DND-41 (cell line): ENCODE measurements around the gene SLC6A7.

ENCODE experiments used
- ATAC-seq: fragments of 200-7000 bp; cut with Tn5 transposase; 3 replicates; pipeline ENCODE4 v1.9.1; 2021; ENCODE audit warnings: low read depth; ENCODE audit not compliant: insufficient read depth
- DNase-seq: peaks from one replicate; pipeline ENCODE4 v3.0.0-alpha.2; 2020
- H2AFZ ChIP-seq: 2 replicates; pipeline ENCODE4 v1.6.0; 2012; ENCODE audit warnings: low read depth, low read length
- H3K27ac ChIP-seq: 2 replicates; pipeline ENCODE4 v1.5.1; 2012; ENCODE audit warnings: low read length, inconsistent platforms
- H3K27me3 ChIP-seq: fragments of 200-600 bp; sonication (generic); 2 replicates; pipeline ENCODE4 v1.6.0; 2012; ENCODE audit warnings: low read length, mild to moderate bottlenecking, inconsistent platforms; ENCODE audit not compliant: insufficient read depth, poor library complexity
- H3K36me3 ChIP-seq: 2 replicates; pipeline ENCODE4 v1.5.1; 2012; ENCODE audit warnings: low read length, inconsistent platforms; ENCODE audit not compliant: insufficient read depth
- H3K4me1 ChIP-seq: 2 replicates; pipeline ENCODE4 v1.5.1; 2012; ENCODE audit warnings: mild to moderate bottlenecking, low read length; ENCODE audit not compliant: insufficient read depth
- H3K4me2 ChIP-seq: 2 replicates; pipeline ENCODE4 v1.6.0; 2012; ENCODE audit warnings: mild to moderate bottlenecking, moderate library complexity, low read length, inconsistent platforms; ENCODE audit not compliant: insufficient read depth
- H3K4me3 ChIP-seq, 2 experiments: fragments of 200-600 bp in 1 of 2; shearing (Covaris generic) in 1 of 2; 2 replicates each; pipeline ENCODE4 v1.5.1; 2012 to 2016; ENCODE audit warnings: inconsistent platforms in 2 of 2, low read length in 2 of 2, mild to moderate bottlenecking in 2 of 2, low read depth in 1 of 2, moderate library complexity in 1 of 2
- H3K79me2 ChIP-seq: 2 replicates; pipeline ENCODE4 v1.6.0; 2012; ENCODE audit warnings: low read length, inconsistent platforms; ENCODE audit not compliant: insufficient read depth
- H3K9ac ChIP-seq: 2 replicates; pipeline ENCODE4 v1.6.0; 2012; ENCODE audit warnings: low read depth, mild to moderate bottlenecking, inconsistent platforms, low read length, moderate library complexity
- H3K9me3 ChIP-seq: 2 replicates; pipeline ENCODE4 v1.5.1; 2012; ENCODE audit warnings: low read length, moderate library complexity, mild to moderate bottlenecking, inconsistent platforms; ENCODE audit not compliant: insufficient read depth, severe bottlenecking
- H4K20me1 ChIP-seq: 2 replicates; pipeline ENCODE4 v1.6.0; 2012; ENCODE audit warnings: low read length; ENCODE audit not compliant: insufficient read depth
- EZH2 ChIP-seq: IDR thresholded peaks from 3 replicates; pipeline ENCODE4 v1.6.1; 2012; ENCODE audit warnings: borderline replicate concordance, low read depth, mild to moderate bottlenecking, moderate library complexity, low read length, inconsistent platforms; ENCODE audit not compliant: severe bottlenecking
- TF ChIP-seq, protein P1 (sequence below): IDR thresholded peaks from 2 replicates; pipeline ENCODE4 v1.5.1; 2012; ENCODE audit warnings: borderline replicate concordance, low read length, moderate library complexity, mild to moderate bottlenecking; ENCODE audit not compliant: poor library complexity, severe bottlenecking; ENCODE audit errors: extremely low read depth

Gene SLC6A7

DNA sequence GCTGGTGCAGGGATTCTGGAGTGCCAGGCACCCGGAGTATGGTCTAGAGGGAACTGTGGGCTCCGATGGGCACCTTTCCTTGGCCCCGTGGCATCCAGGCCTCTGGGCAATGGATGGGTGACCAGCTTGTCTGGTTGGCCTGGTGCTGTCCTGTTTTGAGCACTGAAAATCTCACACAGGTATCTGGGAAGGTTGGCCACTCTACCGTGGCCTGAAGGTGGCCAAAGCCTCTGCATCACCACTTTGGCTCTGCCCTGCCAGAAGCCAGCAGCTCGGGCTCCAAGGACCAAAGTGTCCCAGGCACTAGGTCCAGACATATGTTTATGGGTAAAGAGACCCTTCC lies 28.8 kb downstream of the SLC6A7 start:
- TF ChIP-seq, protein P1, sequence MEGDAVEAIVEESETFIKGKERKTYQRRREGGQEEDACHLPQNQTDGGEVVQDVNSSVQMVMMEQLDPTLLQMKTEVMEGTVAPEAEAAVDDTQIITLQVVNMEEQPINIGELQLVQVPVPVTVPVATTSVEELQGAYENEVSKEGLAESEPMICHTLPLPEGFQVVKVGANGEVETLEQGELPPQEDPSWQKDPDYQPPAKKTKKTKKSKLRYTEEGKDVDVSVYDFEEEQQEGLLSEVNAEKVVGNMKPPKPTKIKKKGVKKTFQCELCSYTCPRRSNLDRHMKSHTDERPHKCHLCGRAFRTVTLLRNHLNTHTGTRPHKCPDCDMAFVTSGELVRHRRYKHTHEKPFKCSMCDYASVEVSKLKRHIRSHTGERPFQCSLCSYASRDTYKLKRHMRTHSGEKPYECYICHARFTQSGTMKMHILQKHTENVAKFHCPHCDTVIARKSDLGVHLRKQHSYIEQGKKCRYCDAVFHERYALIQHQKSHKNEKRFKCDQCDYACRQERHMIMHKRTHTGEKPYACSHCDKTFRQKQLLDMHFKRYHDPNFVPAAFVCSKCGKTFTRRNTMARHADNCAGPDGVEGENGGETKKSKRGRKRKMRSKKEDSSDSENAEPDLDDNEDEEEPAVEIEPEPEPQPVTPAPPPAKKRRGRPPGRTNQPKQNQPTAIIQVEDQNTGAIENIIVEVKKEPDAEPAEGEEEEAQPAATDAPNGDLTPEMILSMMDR: no peak
- no peak for TF ChIP-seq EZH2
- DNase-seq (no peak), ATAC-seq (no peak)
- Histone ChIP-seq H3K9ac (no peak overlapping the region), H3K4me3 (no peak overlapping the region), H4K20me1 (peaks cover 8% of the 10 kb centered on the region; the same call in 1 of the 2 replicates), H3K4me2 (no peak overlapping the region), H3K4me1 (no peaks in the 10 kb centered on the region), H2AFZ (no peak overlapping the region), H3K79me2 (no peaks in the 10 kb centered on the region), H3K27me3 (peaks cover 18% of the 10 kb centered on the region), H3K36me3 (no peaks in the 10 kb centered on the region), H3K9me3 (no peaks in the 10 kb centered on the region), H3K27ac (no peak overlapping the region)

DNA sequence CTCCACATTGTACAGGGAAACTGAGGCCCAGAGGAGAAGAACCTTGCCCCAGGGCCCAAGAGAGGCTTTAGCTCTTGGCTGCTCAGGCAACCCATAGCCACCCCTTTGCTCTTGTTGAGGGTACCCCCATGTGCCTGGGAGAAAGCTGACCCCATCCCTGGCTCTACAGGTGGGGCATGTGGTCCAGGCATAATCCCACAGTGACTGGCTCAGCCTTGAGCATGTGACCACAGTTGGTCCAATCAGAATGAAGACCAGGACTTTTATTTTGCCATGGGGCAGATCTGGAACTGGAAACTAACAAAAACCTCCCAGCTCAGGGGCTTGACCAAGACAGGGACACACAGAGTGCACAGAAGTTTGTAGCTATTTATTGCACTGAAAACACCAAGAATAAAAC lies 29.3 kb downstream of the SLC6A7 start:
- DNase-seq (no peak), ATAC-seq (no peak)
- H3K4me3 ChIP-seq: no peak overlapping the region
- H4K20me1 ChIP-seq: peaks cover 8% of the 10 kb centered on the region; the same call in 1 of the 2 replicates
- no peaks in the 10 kb centered on the region for H3K36me3 ChIP-seq
- no peak overlapping the region for H3K9ac ChIP-seq
- no peak for TF ChIP-seq EZH2
- TF ChIP-seq, protein P1: no peak
- no peaks in the 10 kb centered on the region for H3K79me2 ChIP-seq
- no peak overlapping the region for H3K27ac ChIP-seq
- peaks cover 17% of the 10 kb centered on the region for H3K27me3 ChIP-seq
- no peaks in the 10 kb centered on the region for H3K4me1 ChIP-seq
- H2AFZ ChIP-seq: no peak overlapping the region
- no peak overlapping the region for H3K4me2 ChIP-seq
- no peaks in the 10 kb centered on the region for H3K9me3 ChIP-seq

DNA sequence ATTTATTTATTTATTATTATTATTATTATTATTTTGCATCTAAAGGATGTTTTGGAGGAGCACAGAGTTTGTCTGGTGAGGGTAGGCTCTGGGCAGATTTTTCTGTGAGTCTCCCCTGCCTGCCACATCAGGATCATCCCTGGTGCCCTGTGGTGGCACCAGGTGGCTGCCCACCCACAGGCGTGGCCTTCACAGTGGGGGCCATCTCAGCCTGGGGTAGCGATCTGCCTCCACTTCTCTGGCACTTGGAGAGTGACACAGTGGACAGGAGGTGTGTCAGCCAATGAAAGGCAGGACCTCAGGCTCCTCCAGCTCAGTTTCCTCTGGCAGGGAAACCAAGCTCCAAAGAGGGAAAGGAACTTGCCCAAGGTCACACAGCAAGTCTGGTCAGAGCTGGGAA lies 30.0 kb downstream of the SLC6A7 start:
- H3K27me3 ChIP-seq: peaks cover 14% of the 10 kb centered on the region
- H2AFZ ChIP-seq: no peak overlapping the region
- no peaks in the 10 kb centered on the region for H3K79me2 ChIP-seq
- H3K4me1 ChIP-seq: no peaks in the 10 kb centered on the region
- H3K4me3 ChIP-seq: no peak overlapping the region
- H3K4me2 ChIP-seq: no peak overlapping the region
- TF ChIP-seq, protein P1: no peak
- TF ChIP-seq EZH2: no peak
- no peak for ATAC-seq
- no peak for DNase-seq
- H3K27ac ChIP-seq: no peak overlapping the region
- no peak overlapping the region for H3K9ac ChIP-seq
- H3K36me3 ChIP-seq: no peaks in the 10 kb centered on the region
- no peaks in the 10 kb centered on the region for H3K9me3 ChIP-seq
- peaks cover 8% of the 10 kb centered on the region; the same call in 1 of the 2 replicates for H4K20me1 ChIP-seq

DNA sequence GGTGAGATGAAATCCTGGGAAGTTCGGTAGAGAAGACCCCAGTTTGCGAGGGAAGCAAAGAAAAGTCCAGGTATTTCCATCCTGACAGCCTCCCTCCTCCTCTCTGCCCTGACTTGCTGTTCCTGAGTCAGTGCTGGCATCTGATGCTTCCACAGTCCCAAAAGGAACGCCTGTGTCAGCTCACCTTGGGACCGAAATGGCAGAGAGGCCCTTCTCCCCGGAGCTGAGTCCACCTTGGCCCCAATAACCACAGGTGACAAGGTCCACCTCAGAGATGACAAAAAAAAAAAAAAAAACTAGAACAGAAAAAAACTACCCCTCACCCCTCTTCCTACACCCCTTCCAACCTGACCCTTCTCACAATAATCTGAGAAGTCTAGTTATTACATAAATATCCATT lies 31.6 kb downstream of the SLC6A7 start:
- H3K4me2 ChIP-seq: no peak overlapping the region
- peaks cover 8% of the 10 kb centered on the region; the same call in 1 of the 2 replicates for H4K20me1 ChIP-seq
- no peaks in the 10 kb centered on the region for H3K4me1 ChIP-seq
- no peak for ATAC-seq
- no peak overlapping the region for H3K9ac ChIP-seq
- no peaks in the 10 kb centered on the region for H3K36me3 ChIP-seq
- no peak for DNase-seq
- no peak for TF ChIP-seq EZH2
- TF ChIP-seq, protein P1: no peak
- no peak overlapping the region for H3K27ac ChIP-seq
- H3K4me3 ChIP-seq: no peak overlapping the region
- H3K27me3 ChIP-seq: peaks cover 15% of the 10 kb centered on the region
- H3K9me3 ChIP-seq: no peaks in the 10 kb centered on the region
- H2AFZ ChIP-seq: no peak overlapping the region
- no peaks in the 10 kb centered on the region for H3K79me2 ChIP-seq
